Mesenteric fat pad (tissue), 1 donor: ENCODE data around the gene CSNK1A1L. TPM values are rescaled to one million over a fixed set of nuclear protein-coding genes. Genes with fewer than 3 reads are reported as not detected.

ENCODE experiments used
- DNase-seq: peaks from one replicate; pipeline ENCODE4 v3.0.0-alpha.2; 2020; ENCODE audit warnings: low spot score
- long read RNA-seq: library from polyadenylated mRNA; unstranded; transcript quantifications from one replicate; pipeline ENCODE4 v2.0.0, GENCODE V29; 2020
- total RNA-seq: library from RNA; stranded (reverse); fragmentation: NEBNext Ultra II Directional; extraction: Animal tissue kit (Norgen Biotek cat#: 25700); gene quantifications from one replicate; pipeline ENCODE4 v1.2.1, GENCODE V29; 2021
- donor health status: DM: yes; HTN: yes; CAD: no.

The CSNK1A1L gene
- not detected for total RNA-seq
- long read RNA-seq, result 0 reads

DNA sequence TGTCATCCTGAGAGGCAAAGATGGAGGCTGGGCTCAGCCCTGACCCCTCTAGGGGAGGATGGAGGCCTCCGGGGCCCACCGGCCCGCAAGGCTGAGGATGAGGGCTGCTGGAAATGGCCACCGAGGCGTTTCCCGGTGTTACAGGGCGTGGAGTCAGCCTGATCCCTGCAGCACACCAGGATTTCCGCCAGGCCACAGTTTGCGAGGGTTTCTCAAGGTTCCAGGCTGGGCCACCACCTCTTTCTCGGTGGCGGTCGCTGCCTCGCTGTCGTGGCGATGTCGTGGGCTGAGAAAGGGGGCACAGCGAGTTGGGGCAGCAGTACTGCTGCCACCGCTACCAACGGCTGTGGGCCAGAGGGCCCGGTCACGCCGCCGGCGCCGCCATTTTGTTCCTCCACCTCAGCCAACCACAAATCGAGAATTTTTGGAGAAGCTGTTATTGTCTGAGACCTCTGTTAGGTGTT, at the start of gene CSNK1A1L:
TSS of gene CSNK1A1L (minus strand) at position 414 of the 464 bp plus-strand sequence. CDS start at position 6, 408 bp downstream.
- no peak for DNase-seq

DNA sequence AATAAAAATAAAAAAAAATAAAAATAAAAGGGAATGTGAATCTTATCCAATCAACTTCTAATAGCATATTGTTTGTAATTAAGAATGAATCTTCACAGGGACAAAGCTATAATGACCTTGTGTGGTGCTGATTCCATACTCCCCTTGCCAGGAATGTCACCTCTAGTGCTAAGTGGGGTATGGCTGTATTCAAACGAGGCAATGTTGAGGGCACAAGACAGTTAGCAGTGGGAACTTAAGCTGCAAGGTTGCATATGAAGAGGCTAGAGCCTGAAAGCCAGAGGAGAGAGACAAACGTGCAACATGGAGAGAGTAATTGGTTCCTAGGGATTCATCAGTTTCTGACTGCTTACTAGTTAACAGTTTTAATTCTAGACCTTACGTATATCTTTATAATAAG, 43.9 kb upstream of the CSNK1A1L start:
- no peak for DNase-seq

DNA sequence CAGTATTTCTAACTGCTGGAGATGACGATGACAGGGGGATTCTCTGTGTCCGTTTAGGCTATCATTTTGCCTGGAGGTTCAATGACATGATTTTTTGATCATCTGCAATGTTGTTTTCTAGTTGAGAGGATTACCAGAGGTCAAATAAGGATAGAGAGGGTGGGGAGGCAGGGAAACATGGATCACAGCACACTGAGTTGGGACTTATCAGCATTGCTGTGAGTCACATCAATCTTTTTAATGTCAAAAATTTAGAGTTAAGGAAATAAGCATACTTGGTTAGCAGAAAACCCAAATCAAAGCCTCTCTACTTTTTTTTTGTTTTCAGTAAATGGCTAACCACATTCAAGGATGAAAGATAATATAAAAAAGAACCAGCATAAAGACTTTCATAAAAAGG, 43.0 kb upstream of the CSNK1A1L start:
- no peak for DNase-seq

DNA sequence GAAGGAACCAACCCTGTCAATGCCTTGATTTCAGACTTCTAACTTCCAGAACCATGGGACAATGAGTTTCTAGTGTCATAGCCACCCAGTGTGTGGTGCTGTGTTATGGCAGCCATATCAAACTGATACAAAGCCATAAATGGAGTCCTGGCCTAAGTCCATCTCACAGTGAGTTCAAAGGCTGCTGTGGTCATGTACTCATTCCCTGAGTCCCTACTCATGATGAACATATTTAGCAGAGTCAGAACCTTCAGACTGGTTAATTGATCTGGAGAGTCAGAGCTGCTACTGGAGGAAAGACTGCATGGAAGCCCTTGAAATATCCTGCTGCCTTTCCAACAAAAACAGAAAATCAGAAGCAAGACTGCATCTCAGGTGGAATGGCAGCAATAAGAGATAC, 39.2 kb upstream of the CSNK1A1L start:
- DNase-seq, result no peak

DNA sequence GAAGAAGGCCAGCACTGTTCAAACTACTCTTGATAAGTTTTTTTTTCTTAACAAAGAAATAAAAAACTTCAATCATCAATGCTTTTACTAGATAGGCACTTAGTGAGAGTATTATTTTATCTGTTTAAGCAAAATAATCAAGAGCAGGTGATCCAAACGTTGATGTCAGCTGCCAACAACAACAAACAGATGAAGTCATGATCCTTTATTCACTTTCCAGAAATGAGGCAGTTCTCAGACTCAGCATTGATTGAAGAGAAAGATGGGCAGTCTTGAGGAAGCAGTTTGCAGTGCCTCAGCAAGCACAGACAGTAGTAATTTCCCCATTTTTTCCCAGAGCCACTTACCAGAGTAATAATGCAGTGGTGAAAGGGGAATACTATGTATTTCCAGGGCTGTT, 38.4 kb upstream of the CSNK1A1L start:
- DNase-seq, result no peak

DNA sequence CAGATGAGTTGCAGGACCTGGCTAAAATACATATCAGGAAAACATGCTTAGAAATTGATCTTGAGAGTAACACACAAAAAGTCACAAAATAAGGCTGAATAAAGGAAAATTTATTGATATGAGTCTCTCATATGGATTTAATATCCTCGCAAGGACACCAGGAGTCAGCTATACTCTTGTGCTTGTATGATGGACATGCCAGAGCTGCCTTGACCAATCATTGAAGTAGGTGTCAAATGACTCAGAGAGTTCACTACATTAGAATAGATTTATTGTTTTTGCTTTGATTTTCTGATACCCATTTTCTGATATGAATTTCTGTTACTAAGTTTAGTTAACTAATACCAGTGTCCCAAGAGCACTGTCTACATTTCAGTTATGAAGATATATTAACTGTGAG, 37.4 kb upstream of the CSNK1A1L start:
- DNase-seq, result no peak

DNA sequence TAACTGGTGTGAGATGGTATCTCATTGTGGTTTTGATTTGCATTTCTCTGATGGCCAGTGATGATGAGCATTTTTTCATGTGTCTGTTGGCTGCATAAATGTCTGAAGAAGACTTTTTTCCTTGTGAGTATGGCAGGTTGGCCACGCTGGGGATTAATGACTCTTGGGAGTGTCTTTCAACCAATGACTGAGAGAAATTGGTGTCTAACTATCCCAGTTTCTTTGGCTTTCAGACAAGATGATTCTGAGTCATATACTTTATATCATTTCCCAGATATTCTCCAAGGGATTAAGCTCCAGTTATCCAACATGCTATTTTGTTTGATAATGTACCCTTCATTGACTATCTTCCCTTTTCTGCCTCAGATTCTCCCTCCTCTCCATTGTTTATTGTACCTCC, 35.5 kb upstream of the CSNK1A1L start:
- no peak for DNase-seq

DNA sequence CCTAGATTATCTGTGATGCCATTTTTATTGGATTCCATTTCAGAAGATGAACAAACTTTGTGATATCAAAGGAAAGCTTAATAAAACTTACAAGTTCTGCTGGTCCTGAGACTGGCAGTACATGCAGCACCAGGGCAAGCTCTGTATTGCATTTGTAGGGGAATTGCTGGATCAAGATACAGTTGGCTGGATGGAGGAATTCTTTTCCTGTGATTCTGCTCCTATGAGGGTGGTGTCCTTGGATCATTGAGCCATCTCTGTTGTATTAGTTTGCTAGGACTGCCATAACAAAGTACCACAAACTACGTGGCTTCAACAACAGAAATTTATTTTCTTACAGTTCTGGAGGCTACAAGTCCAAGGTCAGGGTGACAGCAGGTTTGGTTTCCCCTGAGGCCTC, 33.9 kb upstream of the CSNK1A1L start:
- DNase-seq, result no peak

DNA sequence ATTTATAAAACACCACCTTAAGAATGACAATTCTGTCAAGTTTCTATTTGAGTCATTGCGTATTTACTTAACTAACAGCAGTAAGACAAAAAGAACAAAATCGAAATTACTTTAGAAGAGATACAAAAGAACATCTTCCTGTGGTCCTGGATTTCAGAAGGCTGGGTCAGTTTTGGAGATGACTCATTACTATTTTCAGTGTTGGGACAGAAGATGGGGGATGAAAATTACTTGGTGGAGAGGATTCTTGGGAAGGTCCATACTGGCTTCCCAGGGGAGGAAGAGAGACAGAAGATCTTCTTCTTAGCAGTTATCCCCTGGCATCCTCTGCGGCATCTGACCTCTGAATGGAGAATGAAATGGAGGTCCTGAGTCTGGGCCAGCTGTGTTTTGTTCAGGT, 33.5 kb upstream of the CSNK1A1L start:
- DNase-seq, result no peak

DNA sequence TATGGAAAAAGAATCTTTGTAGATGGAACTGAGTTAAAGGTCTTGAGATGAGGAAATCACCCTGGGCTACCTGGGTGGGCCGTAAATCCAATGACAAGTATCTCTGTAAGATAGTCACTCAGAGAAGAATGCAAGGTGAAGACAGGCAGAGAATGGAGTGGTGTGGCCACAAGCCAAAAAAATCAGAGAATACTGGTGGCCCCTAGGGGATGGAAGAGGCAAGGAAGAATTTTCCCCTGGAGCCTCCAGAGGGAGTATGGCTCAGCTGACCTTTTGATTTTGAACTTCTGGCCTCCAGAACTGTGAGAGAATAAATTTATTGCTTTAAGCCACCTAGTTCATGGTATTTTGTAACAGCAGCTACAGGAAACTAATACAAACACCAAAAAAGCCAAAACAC, 32.7 kb upstream of the CSNK1A1L start:
- no peak for DNase-seq

DNA sequence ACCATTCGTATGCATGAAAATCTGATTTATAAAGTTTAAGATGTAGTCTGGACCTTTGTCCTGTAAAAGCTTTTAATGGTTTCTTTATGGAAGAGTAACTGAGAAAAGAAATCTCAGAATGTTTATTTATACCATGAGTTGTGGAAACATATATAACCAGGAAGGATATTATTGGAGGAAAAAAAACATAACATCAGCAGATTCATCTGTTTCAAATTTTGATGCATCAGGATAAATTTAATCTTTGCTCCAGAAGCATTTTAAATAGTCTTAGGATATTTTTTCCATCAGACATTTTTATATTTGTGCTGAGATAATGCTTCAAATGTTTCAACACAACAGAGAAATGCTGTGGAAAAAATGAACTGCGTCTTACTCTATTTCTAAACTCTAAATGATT, 31.2 kb upstream of the CSNK1A1L start:
- DNase-seq, result no peak

DNA sequence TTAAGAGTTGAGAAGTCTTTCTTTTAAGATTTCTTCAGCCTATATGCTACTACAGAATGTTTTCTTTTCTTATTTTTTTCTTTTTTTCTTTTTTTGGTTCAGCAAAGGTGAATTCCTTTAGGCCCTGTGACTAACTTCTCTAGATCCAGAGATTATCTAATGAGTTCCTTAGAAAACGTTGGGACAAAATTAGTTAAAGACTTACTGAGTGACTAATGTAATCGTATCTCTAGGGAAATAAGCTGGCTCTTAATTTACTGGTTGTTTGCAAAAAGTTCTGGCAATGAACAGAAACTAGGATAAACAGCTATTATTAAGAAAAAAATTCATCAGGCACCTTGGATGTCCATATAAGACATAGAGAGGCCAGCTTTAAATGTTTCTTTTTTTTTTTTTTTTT, 30.7 kb upstream of the CSNK1A1L start:
- no peak for DNase-seq

DNA sequence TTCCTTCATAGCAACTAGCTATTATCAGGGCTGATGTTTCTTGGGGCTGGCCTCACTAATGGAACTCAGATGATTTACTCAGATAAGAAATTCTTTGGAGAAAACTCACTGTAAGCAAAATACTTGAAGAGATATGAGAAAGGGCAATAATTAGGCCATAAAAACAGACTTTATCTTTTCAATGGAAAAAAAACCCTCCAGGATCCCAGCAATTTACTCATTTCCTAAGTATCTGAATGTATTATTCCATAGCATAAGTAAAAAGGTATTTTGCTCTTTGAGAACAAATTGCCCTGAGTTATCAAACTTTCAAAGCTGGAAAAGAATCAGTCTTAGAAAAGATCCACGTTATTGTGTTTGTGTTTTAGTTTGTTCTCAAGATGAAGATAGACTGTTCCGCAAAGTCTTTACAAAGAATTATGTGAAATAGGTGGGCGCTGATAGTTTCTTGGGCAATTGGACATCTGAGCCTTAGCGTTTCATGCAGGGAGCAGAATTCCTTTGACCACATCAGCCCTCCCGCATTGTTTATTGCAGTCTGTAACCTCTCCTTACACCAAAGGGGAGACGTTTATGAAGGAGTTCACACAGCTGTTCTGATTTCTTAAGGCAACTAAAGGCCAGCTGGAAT, 29.1 kb upstream of the CSNK1A1L start:
- DNase-seq, result no peak

DNA sequence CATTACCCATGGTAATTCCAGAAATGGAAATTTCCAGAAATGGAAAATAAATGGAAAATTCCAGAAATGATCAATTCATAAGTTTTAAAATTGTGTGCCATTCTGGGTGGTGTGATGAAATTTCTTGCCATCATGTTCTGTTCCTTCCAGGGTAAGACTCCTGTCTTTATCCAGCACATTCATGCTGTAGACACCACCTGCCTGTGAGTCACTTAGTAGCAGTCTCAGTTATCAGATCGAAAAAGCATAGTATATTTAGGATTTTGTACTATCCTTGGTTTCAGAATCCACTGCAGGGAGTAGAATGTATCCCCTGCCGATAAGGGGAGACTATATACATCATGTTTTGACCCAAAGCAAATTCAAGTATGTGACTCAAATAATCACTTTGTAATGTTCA, 26.7 kb upstream of the CSNK1A1L start:
- DNase-seq, result no peak

DNA sequence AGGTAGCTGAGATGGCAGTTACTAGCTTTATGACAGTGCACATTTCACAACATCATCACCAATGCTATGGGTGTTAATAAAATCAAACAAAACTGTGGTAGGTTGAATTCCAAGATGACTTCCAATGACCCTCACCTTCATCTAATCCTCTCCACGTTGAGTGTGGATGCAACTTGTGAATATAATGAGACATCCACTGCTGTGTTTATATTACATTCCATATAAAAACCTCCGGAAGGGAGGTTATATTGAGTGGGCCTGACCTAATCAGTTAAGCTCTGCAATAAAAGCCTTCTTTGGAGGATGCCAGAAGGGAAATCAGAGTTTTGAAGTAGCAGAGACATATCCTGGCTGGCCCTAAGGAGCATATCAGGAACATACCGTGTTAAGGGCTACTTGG, 25.6 kb upstream of the CSNK1A1L start:
- DNase-seq, result no peak

DNA sequence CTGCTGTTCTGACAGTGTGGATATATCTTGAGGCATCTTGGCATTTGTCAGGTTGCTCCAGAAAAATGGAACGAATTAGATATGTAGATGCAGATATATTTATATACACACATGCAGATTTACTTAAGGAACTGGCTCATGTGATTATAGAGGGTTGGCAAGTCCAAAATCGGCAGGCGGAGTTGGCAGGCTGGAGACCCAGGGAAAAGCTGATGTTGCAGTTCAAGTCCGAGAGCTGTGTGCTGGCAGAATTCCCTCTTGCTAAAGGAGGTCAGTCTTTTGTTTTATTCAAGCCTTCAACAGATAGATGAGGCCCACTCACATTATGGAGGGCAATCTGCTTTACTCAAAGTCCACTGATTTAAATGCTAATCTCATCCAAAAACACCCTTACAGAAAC, 24.4 kb upstream of the CSNK1A1L start:
- DNase-seq, result no peak

DNA sequence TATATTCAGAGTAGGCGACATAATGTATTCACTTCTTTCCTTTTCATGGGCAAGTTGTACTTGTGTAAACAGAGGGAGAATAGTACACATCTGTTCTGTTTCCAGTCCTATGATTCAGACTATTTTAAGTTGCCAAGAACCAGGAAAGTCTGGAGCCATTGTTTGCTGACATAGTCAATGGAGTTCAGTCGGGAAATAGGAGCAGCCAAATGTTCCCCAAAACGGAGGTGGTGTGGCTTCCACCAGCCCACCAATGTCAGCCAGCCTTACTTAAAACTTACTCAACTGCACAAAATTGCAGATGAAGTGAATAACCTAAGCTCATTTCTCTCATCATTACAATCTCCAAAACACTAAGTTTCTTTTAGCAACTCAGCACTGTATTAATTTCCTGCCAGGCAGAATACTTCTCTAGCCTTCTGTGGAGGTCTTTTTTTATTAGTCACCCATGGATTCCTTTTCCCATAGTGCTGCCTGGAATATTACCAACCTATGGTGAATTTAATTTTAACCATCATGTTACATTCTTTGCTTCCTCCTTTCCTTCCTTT, 22.3 kb upstream of the CSNK1A1L start:
- no peak for DNase-seq

DNA sequence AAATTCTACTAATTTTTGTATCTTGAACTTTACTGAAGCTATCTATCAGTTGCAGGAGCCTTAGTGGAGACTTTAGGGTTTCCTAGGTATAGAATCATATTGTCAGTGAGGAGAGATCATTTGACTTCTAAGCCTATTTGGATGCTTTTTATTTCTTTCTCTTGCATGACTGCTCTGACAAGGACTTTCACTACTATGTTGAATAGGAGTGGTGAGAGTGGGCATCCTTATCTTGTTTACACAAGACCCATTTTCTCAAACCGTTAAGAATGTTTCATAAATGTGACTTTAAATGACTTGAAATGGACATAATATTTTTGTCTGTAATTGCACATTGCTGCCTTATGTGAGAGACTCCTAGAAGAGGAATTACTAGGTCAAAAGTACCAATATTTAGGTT, 17.9 kb upstream of the CSNK1A1L start:
- no peak for DNase-seq

DNA sequence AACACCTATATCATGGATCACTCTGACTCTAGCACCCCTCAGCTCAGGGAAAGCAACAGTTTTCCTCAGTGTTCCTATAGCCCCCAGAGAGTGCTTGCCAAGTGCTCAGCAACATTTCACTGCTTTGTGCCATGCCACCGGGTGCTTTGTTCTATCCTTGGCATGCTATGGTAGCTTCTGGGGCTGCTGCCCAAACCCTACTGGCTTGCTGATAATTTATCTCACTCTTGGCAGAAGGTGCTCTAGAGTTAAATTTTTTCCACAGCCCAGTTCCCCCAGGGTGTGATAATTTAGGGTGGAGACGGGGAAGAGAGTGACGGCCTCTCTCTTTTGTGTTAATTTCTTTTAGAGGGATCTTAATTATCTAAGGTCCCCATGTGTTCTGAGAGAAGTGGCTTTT, 12.6 kb upstream of the CSNK1A1L start:
- no peak for DNase-seq

DNA sequence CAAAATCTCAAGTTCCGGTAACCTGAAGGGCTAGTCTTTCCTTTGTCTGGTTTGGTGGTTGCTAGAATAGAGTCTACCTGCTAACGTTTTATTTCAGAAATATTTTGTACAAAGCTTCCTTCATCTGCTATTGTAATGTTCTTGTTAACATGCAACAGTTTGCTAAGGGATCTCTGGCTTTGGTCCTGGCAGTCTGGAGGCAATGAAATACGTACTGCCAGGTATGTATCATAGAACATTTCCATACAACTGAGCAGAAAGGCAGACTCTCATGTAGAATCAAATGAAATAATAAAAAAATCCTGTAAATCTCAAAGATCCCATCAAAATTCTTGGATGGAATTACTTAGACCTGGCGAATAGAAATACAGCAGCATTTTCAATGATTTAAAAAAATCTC, 8.8 kb upstream of the CSNK1A1L start:
- no peak for DNase-seq

DNA sequence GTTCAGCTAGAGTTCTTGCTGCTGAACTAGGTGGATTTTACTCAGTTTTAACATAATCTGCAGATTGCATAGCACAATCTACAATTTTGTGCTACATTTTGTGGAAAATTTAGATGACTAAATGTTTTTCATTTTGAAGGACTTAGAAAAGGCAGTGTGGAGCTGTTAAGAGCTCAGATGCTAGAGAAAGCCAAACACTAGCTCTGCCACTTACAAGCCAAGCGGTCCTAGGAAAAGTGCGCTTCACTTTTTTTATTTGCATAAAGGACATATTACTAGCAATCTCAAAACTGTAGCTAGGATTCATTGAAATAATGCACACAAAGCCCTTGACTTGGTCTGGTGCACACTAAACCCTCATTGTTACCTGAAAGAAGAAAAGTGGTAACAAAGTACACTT, 8.1 kb upstream of the CSNK1A1L start:
- DNase-seq, result no peak

DNA sequence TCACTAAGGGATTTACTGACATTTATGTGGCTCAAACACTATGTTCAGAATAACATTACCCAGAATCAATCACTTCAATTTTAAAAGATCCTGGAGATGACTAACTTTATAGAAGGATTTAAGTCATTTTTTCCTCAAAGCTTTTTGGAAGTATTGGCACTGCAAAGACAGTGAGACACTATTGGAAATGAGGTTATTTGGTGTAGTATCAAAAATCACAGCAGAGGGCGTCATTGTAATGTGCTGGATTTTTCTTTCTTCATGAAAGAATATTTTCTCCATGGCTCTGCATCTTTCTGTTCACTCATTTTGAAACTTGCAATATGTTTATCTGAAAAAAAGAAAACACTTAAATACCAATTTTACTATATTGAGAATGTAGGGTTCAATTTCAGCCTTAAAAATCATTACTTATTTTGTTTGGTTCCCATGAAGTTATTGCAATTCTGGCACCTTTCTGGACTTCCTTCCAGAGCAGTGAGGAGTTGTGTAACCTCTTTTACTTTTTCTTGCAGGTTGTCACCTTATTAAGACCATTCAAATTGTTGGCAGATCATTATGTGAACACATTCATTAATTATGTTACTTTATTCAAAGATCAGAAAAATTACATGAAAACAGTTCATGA, 3.7 kb upstream of the CSNK1A1L start:
- no peak for DNase-seq

DNA sequence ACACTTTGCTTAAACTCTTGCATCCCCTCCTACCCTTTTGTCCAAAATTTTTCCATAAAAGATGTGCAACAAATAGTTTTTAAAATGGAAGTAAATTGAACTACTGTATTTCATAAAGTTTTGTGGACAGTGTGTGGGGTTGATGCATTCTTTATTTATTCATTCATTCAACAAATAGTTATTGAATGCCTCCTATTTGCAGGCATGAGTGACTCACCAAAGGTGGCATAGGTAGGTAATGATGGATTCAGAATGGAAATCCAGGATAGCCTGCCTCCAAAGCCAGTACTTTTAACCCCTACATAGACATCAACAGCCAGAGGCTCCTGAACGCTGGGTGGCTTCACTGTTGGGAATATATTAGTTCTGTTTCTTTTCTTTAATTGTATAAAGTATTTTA, 2.4 kb upstream of the CSNK1A1L start:
- no peak for DNase-seq
